ENCODE measurements around the gene TRIM17. TPM values are rescaled to one million over a fixed set of nuclear protein-coding genes. Genes with fewer than 3 reads are reported as not detected.

The TRIM17 gene
- total and polyA plus RNA-seq, 2 experiments from 2014 or later: 0.86 to 1.1 TPM

- no peak for TF ChIP-seq ZNF462 (CRISPR knock-in tag; IDR thresholded peaks at IDR 0.05)
These were observed 55.9 kb downstream of the TRIM17 start (continued) for GRCh38 chr1:228360533-228361313.

- H3K79me2 ChIP-seq (replicated peaks; ENCODE audit: insufficient read depth): no peaks in the 10 kb centered on the region
- H2AFZ ChIP-seq: no peak overlapping the region
- no peak for DNase-seq (ENCODE audit: low spot score)
- no peak overlapping the region for H3K4me2 ChIP-seq
- no peak for ATAC-seq
- no peak overlapping the region for H3K27ac ChIP-seq (ENCODE audit: low read depth)
- no peaks in the 10 kb centered on the region for H4K20me1 ChIP-seq (replicated peaks; ENCODE audit: insufficient read depth)
- no peaks in the 10 kb centered on the region for H3K27me3 ChIP-seq (ENCODE audit: insufficient read depth)
- no peaks in the 10 kb centered on the region for H3F3A ChIP-seq (replicated peaks; ENCODE audit: low read depth)
- H3K4me3 Mint-ChIP-seq: no peak overlapping the region
- no peaks in the 10 kb centered on the region for H3K9me2 ChIP-seq (ENCODE audit: insufficient read depth)
- H3K27me3 Mint-ChIP-seq (ENCODE audit: insufficient read depth, low read depth, poor library complexity): peaks cover 4% of the 10 kb centered on the region
- no peaks in the 10 kb centered on the region for H3K36me3 Mint-ChIP-seq (ENCODE audit: low read depth)
- H3K9me3 Mint-ChIP-seq: no peaks in the 10 kb centered on the region
- no peaks in the 10 kb centered on the region for H3K36me3 ChIP-seq (ENCODE audit: insufficient read depth)
- TF ChIP-seq JUNB (IDR thresholded peaks at IDR 0.05; ENCODE audit: unreplicated experiment) (no peak), ZNF114 (CRISPR knock-in tag; IDR thresholded peaks at IDR 0.05) (no peak), STAT1 (IDR thresholded peaks at IDR 0.05; ENCODE audit: unreplicated experiment) (no peak)
- H3K4me1 Mint-ChIP-seq: no peaks in the 10 kb centered on the region
- H3K4me1 ChIP-seq (ENCODE audit: insufficient read depth): no peaks in the 10 kb centered on the region
- no peak overlapping the region for H3K4me3 ChIP-seq
- no peak overlapping the region for H3K27ac Mint-ChIP-seq
These were observed 56.8 kb downstream of the TRIM17 start for GRCh38 chr1:228359613-228360532.
